Stimulated activated CD4-positive, alpha-beta T cell treated with anti-CD3 and anti-CD28 coated beads, Interleukin-12 subunit alpha, Interleukin-12 subunit beta, amount 100 ng/mL, for 48 hours (primary cell): ENCODE data around the gene LUZP4.
"Not testable (repeated sequence)": the region's sequence is repeated elsewhere in the genome, so short reads cannot be mapped to it uniquely, and the experiment has no call there.

ENCODE experiments used
- DNase-seq, 3 donors: peaks; one replicate each; pipeline ENCODE4 v3.0.0-alpha.2; 2020; ENCODE audit warnings: low read depth in 2 of 3, low spot score in 1 of 3

Gene LUZP4

GRCh38 chrX:115289465-115289864, at the start of gene LUZP4:
Gene LUZP4 (plus strand): TSS chrX:115289715. CDS start chrX:115289760, 45 bp downstream.
- no peak for DNase-seq

DNA sequence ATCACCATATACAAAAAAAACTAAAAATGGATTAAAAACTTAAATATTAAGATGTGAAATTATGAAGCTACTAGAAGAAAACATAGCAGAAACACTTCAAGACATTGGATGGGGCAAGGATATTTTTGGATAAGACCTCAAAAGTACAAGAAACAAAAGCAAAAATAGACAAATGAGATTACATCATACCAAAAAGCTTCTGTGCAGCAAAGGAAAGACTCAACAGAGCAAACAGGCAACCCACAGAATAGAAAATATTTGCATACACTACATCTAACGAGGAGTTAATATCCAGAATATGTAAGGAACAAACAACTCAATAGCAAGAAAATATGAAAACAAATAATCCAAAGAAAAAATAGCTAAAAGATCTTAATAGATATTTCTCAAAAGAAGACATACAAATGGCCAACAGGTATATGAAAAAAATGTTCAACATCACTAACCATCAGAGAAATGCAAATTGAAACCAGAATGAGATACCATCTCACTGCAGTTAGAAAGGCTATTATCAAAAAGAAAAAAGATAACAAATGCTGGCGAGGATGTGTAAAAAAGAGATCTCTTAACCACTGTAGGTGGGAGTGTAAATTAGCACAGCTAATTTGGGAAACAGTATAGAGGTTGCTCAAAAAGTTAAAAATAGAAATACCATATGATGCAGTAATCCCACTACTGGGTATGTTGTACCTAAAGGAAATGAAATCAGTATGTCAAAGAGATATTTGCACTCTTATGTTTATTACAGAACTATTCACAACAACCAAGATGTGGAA, 37.9 kb upstream of the LUZP4 start:
- no peak for DNase-seq

GRCh38 chrX:115255003-115255402, 34.5 kb upstream of the LUZP4 start:
- no peak for DNase-seq

DNA sequence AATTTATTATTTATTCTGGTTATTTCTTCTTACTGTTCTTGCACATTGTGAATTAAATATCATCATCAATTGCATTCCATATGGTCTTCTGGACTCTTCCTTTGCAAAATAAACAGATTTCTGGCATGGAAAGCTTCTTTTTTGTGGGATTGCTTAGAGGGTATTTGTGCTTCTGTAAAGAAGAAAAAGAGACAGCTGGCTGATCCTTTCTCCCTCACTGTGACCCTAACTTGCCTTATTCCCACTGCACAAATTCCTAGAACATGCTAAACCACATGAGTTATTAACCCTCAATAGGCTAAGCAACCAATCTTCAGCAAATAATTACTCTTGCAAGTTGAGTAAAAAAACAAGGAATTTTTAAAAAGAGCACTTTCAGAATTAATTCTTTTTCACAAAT, 31.8 kb upstream of the LUZP4 start:
- no peak for DNase-seq

DNA sequence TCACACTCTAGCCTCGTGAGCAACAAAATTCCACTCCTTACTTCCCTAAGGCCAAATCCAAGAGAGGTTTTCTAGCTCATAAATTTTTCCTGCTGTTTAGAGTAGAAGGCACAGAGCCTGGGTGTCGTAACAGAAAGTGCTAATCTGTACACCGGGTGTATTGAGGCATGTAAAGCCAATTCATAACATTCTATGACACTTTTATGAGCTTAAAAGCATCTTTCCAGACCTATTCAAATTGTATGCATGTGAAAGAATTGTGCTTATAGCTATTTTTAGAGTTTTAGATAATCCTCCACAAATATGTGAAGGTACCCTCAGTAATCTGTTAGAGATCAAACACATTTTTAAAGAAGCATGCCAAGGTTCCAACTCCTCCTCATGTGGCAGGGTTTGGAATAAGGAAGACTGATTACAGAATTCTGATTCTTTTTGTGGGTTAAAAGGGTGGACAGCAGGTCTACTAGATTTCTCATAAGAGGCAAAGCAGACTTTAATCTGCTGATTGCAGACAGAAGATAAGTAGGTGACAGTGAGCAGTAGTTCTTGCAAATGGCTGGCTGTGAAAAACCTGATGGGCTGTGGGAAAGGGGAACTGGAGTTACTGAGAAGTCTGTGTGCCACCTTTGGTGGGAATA, 30.2 kb upstream of the LUZP4 start:
- no peak for DNase-seq

DNA sequence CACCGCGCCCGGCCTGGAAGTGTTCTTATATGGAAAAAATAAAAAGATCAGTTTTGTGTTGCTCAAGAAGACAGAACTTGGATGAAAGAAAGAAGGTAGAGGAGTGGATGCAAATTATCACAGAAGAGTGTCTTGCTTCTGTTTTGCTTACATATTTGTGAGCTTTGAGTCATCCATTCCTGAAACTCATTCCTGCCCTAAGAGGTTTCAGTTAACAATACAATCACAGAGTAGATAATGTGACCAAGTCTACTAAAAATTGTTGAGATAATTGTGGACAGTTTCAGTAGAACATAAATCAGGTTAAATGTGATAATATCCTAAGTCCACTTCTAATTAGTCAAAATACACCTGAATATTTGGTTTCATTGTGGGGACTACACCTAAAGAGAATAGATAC, 29.2 kb upstream of the LUZP4 start:
- DNase-seq: no peak

GRCh38 chrX:115261148-115261547, 28.4 kb upstream of the LUZP4 start:
- DNase-seq: no peak

DNA sequence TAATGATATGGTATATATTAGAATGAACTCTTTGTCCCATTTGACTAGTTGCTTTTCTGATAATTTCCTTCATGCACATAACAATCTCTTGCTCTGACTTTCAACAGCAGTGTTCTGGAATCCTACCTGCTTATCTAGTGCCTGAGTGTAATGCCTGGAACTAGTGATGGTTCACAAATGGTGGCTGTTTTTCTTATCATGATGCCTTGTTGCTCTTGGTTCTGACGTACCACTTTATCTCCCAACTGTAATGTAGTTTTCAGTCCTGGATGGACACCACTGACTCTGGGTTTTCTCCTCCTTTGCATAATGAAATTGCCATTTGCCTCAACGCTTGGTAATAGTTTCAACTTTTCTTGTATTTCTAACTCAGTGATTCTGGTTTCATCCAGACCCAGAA, 25.5 kb upstream of the LUZP4 start:
- DNase-seq: no peak

GRCh38 chrX:115266300-115266699, 23.2 kb upstream of the LUZP4 start:
- DNase-seq: no peak

GRCh38 chrX:115268421-115268820, 21.1 kb upstream of the LUZP4 start:
- DNase-seq: no peak

GRCh38 chrX:115269051-115269683, 20.3 kb upstream of the LUZP4 start:
- no peak for DNase-seq

DNA sequence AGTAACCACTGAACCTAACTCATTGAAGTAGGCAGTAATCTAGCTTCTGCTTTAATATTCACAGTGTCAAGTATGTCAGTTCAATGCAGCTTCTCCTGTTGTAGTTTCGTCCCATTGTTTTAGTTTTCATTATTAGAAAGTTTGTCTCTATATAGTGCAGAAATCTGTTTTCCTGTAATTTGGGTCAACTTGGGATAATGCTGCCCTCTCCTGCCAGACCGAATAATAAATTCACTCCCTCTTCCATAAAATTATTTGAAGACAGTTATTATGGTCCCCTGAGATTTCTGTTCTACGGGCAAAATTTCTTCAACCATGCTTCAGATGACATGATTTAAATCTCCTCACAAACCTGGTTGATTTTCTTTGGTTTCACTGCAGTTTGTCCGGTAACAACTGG, 4.6 kb upstream of the LUZP4 start:
- no peak for DNase-seq

DNA sequence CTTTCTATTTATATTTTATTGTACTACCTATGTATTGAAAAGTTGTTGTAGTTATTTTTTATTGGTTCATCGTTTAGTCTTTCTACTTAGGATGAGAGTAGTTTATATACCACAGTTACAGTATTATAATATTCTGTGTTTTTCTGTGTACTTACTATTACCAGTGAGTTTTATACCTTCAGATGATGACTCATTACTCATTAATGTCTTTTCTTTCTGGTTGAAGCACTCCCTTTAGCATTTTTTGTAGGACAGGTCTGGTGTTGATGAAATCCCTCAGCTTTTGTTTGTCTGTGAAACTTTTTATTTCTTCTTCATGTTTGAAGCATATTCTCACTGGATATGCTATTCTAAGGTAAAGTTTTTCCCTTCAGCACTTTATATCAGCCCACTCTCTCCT, 7.7 kb downstream of the LUZP4 start:
- no peak for DNase-seq

DNA sequence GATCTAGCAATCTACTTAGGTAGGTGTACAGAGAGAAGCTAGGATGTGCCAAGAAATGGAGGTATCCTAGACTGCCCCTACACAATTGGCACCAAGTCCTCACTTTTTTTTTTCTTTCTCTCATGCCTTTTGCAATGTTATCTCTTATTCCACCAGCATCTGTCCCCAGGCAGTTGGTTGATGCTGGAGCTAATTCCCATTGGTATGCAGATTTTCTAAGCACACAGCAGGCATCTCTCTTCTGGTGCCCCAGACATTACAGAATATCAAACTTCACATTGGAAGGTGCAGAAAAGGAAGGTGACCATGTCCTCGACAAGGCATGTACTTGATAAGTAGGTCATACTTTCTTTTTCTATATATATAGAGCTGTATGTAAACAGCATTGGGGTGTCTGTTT, 21.6 kb downstream of the LUZP4 start:
- DNase-seq: no peak

DNA sequence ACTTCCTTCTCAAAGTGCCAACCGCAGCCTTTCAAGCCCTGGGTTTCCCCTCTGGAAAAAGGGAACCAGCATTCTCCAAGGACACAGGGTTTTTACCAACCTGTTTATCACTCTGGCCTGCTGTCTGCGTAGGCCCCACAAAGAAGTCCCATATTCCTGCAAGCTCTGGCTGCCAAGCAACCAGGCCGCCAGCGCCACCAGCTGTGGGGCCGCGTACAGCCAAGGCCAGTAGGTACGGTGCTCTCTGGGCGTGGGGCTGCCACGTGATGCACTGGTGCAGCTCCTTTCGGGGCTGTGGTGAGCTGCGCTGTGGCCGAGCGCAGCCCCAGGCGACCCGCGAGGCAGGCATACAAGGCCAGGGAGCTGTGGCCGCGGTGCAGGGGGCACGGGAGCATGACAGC, 22.1 kb downstream of the LUZP4 start:
- no peak for DNase-seq

DNA sequence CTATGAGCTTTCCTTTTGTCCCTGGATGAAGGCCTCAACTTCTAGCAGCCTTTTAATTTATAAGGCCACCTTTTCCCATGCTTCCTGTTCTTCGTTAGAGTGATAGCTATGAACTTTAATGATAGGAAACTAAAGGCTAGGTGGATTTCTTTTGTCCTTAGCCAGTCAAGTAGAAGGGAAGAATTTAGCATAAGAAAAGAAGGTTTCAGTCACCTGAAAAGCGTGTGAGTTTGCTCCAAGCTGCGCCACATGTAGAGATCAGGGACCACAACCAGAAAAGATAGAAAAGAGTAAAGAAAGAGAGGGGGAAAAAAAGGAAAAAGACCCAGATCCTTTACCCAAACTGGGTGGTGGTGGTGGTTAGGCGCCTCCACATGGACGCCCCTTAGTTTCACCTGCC, 28.6 kb downstream of the LUZP4 start:
- DNase-seq: no peak

DNA sequence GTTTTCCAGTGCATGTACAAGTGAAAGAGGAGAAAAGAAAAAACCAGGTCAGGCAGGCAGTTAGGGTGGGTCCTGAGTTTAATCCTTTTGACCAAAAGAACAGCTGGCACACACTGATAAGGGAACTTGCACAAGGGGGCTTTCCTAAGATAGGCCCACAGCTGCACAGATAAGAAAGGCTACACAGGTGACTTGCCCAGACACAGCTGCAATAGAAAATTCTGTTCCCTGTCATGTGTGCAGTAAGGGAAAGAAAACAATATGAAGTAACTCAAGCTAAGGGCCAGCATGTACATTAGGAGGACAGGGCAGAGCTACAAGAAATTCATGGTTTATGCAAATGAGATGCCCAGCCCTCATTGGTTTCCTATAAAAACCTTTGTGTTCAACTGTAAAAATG, 32.9 kb downstream of the LUZP4 start:
- no peak for DNase-seq

DNA sequence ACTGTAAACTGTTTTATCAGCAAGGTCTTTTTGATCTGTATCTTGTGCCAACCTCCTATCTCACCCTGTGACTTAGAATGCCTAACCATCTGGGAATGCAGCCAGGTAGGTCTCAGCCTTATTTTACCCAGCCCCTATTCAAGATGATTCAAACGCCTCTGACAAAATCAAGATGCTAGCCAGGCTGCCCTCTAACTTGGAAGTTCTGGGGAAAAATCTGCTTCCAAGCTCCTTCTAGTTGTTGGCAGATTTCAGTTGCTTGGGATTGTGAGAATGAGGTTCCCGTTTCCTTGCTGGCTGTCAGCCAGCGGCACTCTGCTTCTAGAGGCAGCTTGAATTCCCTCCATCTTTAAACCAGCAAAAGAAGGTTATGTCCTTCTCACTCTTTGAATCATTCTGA, 34.7 kb downstream of the LUZP4 start:
- DNase-seq: no peak

DNA sequence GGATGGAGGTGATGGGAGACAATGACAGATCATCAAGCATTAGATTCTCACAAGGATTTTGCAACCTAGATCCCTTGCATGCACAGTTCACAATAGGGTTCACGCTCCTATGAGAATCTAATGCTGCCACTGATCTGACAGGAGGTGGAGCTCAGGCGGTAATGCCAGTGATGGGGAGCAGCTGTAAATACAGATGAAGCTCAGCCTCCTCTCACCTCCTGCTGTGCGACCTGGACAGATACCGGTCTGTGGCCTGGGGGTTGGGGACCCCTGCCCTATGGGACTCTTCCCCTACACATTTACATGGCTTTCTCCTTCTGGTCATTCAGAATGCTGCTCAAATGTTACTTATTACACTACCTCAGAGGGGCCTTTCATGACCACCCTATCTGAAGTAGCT, 39.8 kb downstream of the LUZP4 start:
- not testable (repeated sequence) for DNase-seq

DNA sequence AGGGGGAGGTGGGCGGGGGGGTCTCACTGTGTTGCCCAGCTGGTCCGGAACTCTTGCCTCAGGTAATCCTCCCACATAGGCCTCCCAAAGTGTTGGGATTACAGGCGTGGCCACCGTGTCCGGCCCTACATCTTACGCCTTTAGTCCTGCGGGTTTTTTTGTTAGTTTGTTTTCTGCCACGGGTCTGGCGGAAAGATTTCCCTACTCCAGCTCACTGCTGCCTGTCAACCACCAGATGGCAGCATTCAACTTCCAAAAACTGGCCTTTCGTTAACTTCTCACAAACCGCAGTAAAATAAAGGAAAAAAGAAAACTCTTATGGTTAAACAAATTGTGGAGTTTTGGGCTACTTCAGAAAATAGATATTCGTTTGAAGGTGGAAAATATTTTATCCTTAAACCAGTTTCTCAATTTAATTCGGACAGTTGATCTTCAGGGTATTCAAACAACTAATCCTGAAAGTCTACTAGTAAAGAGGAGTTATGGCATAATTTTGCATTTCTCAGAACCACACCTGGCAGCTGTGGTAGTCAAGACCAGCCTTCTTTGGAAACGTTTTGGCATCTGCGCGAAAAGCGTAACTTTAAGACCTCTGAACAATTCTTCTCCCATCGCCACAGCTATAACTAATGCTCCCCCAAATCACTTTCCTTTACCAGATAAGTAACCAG, 41.1 kb downstream of the LUZP4 start:
- peak in 2 of 3 donors; percentile 0 to 30 for DNase-seq

GRCh38 chrX:115332832-115333231, 43.3 kb downstream of the LUZP4 start:
- no peak for DNase-seq

- no peak for DNase-seq
These were observed 43.9 kb downstream of the LUZP4 start for GRCh38 chrX:115333446-115333845.
